Measurements from ENCODE around the gene AARSD1. TPM values are rescaled to one million over a fixed set of nuclear protein-coding genes. Genes with fewer than 3 reads are reported as not detected.
"Not testable (repeated sequence)": the region's sequence is repeated elsewhere in the genome, so short reads cannot be mapped to it uniquely, and the experiment has no call there.

The AARSD1 gene
- total RNA-seq, 1 experiment from 2014 or later: 35.4 TPM

- Histone ChIP-seq H3K79me2 (ENCODE audit: low read depth) (no peaks in the 10 kb centered on the region), H3K4me1 (replicated peaks; ENCODE audit: insufficient read depth) (peaks cover 8% of the 10 kb centered on the region), H3K4me2 (no peak overlapping the region), H3K4me3 (no peak overlapping the region), H3K27me3 (ENCODE audit: insufficient read depth, low read depth) (no peaks in the 10 kb centered on the region), H3K36me3 (ENCODE audit: low read depth) (no peaks in the 10 kb centered on the region), H3K9me2 (ENCODE audit: insufficient read depth) (no peaks in the 10 kb centered on the region), H3K9me3 (ENCODE audit: insufficient read depth, low read depth) (no peaks in the 10 kb centered on the region; the same call in 1 of the 2 replicates), H4K20me1 (ENCODE audit: insufficient read depth) (no peaks in the 10 kb centered on the region), H3K27ac (no peak overlapping the region; the same call in 1 of the 2 replicates), H3F3A (ENCODE audit: insufficient read depth, low read depth) (no peaks in the 10 kb centered on the region), H2AFZ (no peak overlapping the region)
- ChIA-PET CTCF (interaction anchor here (0.5 to 1.8 kb wide), 7 partner anchors 9 to 450 kb away, joined by 3 to 10 read pairs (median 3); partner anchors contain the start of genes AOC2 and BECN1), POLR2A (ENCODE audit: unreplicated experiment) (interaction anchor here (0.5 to 0.7 kb wide), 4 partner anchors 18 to 82 kb away, joined by 3 to 13 read pairs (median 5); no protein-coding TSS in a partner anchor)
- intact Hi-C loops (cut with micrococcal nuclease; ENCODE audit: unreplicated experiment): loop anchor here (2.0 kb wide), 1 partner anchor 87 kb away; no protein-coding TSS in a partner anchor
- no peak for DNase-seq
- BruUV-seq (replicated peaks): no TSS peak
- no peak for TF ChIP-seq EZH2 (IDR thresholded peaks at IDR 0.05; ENCODE audit: low read depth)
- TF ChIP-seq CTCF (conservative IDR thresholded peaks at IDR 0.05): 0 out of 2 replicates have a peak, but pooled peaks have one; percentile 3
Measured at GRCh38 chr17:42929497-42929844, 34.8 kb downstream of the AARSD1 start.

GRCh38 chr17:42928714-42929496 lies 35.3 kb downstream of the AARSD1 start:
- Histone ChIP-seq H3K4me3 (no peak overlapping the region), H3K27ac (peak overlapping the region; percentile 59), H3K9me2 (ENCODE audit: insufficient read depth) (no peaks in the 10 kb centered on the region), H3K79me2 (ENCODE audit: low read depth) (no peaks in the 10 kb centered on the region), H3K36me3 (ENCODE audit: low read depth) (no peaks in the 10 kb centered on the region), H3K4me2 (peak overlapping the region; percentile 12; the same call in 1 of the 2 replicates), H3F3A (ENCODE audit: insufficient read depth, low read depth) (no peaks in the 10 kb centered on the region), H3K27me3 (ENCODE audit: insufficient read depth, low read depth) (no peaks in the 10 kb centered on the region), H2AFZ (peak overlapping the region; percentile 70), H3K9me3 (ENCODE audit: insufficient read depth, low read depth) (no peaks in the 10 kb centered on the region; the same call in 1 of the 2 replicates), H4K20me1 (ENCODE audit: insufficient read depth) (no peaks in the 10 kb centered on the region), H3K4me1 (replicated peaks; ENCODE audit: insufficient read depth) (peaks cover 8% of the 10 kb centered on the region)
- CTCF ChIA-PET: interaction anchor here (0.5 to 1.8 kb wide), 9 partner anchors 10 to 562 kb away, joined by 3 to 10 read pairs (median 3); partner anchors contain the start of genes AOC2 and BECN1
- TF ChIP-seq EZH2 (IDR thresholded peaks at IDR 0.05; ENCODE audit: low read depth) (no peak), CTCF (conservative IDR thresholded peaks at IDR 0.05) (peak; percentile 65)
- intact Hi-C loops (cut with micrococcal nuclease; ENCODE audit: unreplicated experiment): loop anchor here (2.0 kb wide), 1 partner anchor 86 kb away; no protein-coding TSS in a partner anchor
- POLR2A ChIA-PET (ENCODE audit: unreplicated experiment): interaction anchor here (0.5 to 0.7 kb wide), 6 partner anchors 15 to 81 kb away, joined by 3 to 14 read pairs (median 5); no protein-coding TSS in a partner anchor
- peak; percentile 57 to 72 for DNase-seq
- BruUV-seq (replicated peaks): TSS peak; percentile 52

GRCh38 chr17:42924891-42925290 lies 39.4 kb downstream of the AARSD1 start:
- H3K4me3 ChIP-seq: no peak overlapping the region
- no TSS peak for BruUV-seq (replicated peaks)
- no peaks in the 10 kb centered on the region for H4K20me1 ChIP-seq (ENCODE audit: insufficient read depth)
- ChIA-PET CTCF (interaction anchor here (0.6 kb wide), 1 partner anchor 29 kb away, joined by 3 read pairs; no protein-coding TSS in a partner anchor), POLR2A (ENCODE audit: unreplicated experiment) (no interaction called here)
- H3F3A ChIP-seq (ENCODE audit: insufficient read depth, low read depth): no peaks in the 10 kb centered on the region
- no peak overlapping the region for H3K27ac ChIP-seq
- H3K9me2 ChIP-seq (ENCODE audit: insufficient read depth): no peaks in the 10 kb centered on the region
- H3K4me1 ChIP-seq (replicated peaks; ENCODE audit: insufficient read depth): peaks cover 8% of the 10 kb centered on the region
- TF ChIP-seq EZH2 (IDR thresholded peaks at IDR 0.05; ENCODE audit: low read depth) (no peak), CTCF (conservative IDR thresholded peaks at IDR 0.05) (no peak)
- no peak overlapping the region for H3K4me2 ChIP-seq
- H3K79me2 ChIP-seq (ENCODE audit: low read depth): no peaks in the 10 kb centered on the region
- intact Hi-C loops (cut with micrococcal nuclease; ENCODE audit: unreplicated experiment): no loop called here
- no peaks in the 10 kb centered on the region for H3K27me3 ChIP-seq (ENCODE audit: insufficient read depth, low read depth)
- no peak overlapping the region for H2AFZ ChIP-seq
- H3K9me3 ChIP-seq (ENCODE audit: insufficient read depth, low read depth): no peaks in the 10 kb centered on the region; the same call in 1 of the 2 replicates
- no peaks in the 10 kb centered on the region for H3K36me3 ChIP-seq (ENCODE audit: low read depth)
- DNase-seq: no peak

- H3K4me3 ChIP-seq; CTCF ChIA-PET; H3K79me2 ChIP-seq (ENCODE audit: low read depth); DNase-seq; H3K4me2 ChIP-seq; H3K27ac ChIP-seq; H4K20me1 ChIP-seq (ENCODE audit: insufficient read depth); H3F3A ChIP-seq (ENCODE audit: insufficient read depth, low read depth); H3K27me3 ChIP-seq (ENCODE audit: insufficient read depth, low read depth); H3K9me3 ChIP-seq (ENCODE audit: insufficient read depth, low read depth); intact Hi-C loops (cut with micrococcal nuclease; ENCODE audit: unreplicated experiment); H3K4me1 ChIP-seq (replicated peaks; ENCODE audit: insufficient read depth); H2AFZ ChIP-seq; BruUV-seq (replicated peaks); H3K36me3 ChIP-seq (ENCODE audit: low read depth); H3K9me2 ChIP-seq (ENCODE audit: insufficient read depth): not testable (repeated sequence)
- POLR2A ChIA-PET (ENCODE audit: unreplicated experiment): interaction anchor here (0.6 kb wide), 1 partner anchor 198 kb away, joined by 13 read pairs; no protein-coding TSS in a partner anchor
Measured at GRCh38 chr17:42923472-42923871, 40.8 kb downstream of the AARSD1 start.

All from PC-9 (cell line).